Activated T-cell treated with anti-CD3 and anti-CD28 coated beads, Interleukin-2, amount 50 U/mL, for 72 hours (primary cell): Measurements from ENCODE around the gene CAPN7. TPM values are rescaled to one million over a fixed set of nuclear protein-coding genes. Genes with fewer than 3 reads are reported as not detected.
"Not testable (repeated sequence)": the region's sequence is repeated elsewhere in the genome, so short reads cannot be mapped to it uniquely, and the experiment has no call there.

Source experiments
- ATAC-seq, 2 donors: fragments of 150-1000 bp; cut with Tn5 transposase; replicated peaks in 1 of 2; 2 replicates each; pipeline ENCODE4 v1.10.0; 2021; ENCODE audit warnings: moderate library complexity in 2 of 2, mild to moderate bottlenecking in 1 of 2
- DNase-seq, 2 donors: peaks; one replicate each; pipeline ENCODE4 v3.0.0; 2021 to 2022; ENCODE audit warnings: mixed read lengths in 1 of 2
- H3K27ac Mint-ChIP-seq: one replicate; pipeline ENCODE4 v1.8.0; 2022; ENCODE audit warnings: mild to moderate bottlenecking, moderate library complexity, mixed read lengths
- H3K27me3 Mint-ChIP-seq: one replicate; pipeline ENCODE4 v1.8.0; 2022; ENCODE audit warnings: low read depth, mixed read lengths
- H3K36me3 Mint-ChIP-seq, 2 donors: one replicate each; pipeline ENCODE4 v1.8.0; 2022; ENCODE audit warnings: mixed read lengths in 2 of 2, mild to moderate bottlenecking in 1 of 2; ENCODE audit not compliant: insufficient read depth in 2 of 2
- H3K4me1 Mint-ChIP-seq: one replicate; pipeline ENCODE4 v1.8.0; 2022; ENCODE audit warnings: low read depth, mixed read lengths
- H3K4me3 Mint-ChIP-seq, 2 donors: one replicate each; pipeline ENCODE4 v1.8.0; 2022; ENCODE audit warnings: mild to moderate bottlenecking in 2 of 2, mixed read lengths in 2 of 2, moderate library complexity in 2 of 2
- H3K9me3 Mint-ChIP-seq, 2 donors: one replicate each; pipeline ENCODE4 v1.8.0; 2022; ENCODE audit warnings: mixed read lengths in 2 of 2
- total RNA-seq, 2 donors: library from RNA; stranded (reverse); gene quantifications; one replicate each; pipeline ENCODE4 v1.2.3, GENCODE V29; 2022

The CAPN7 gene
- total RNA-seq, 2 donors from 2014 or later, result 26.9 to 29.6 TPM

DNA sequence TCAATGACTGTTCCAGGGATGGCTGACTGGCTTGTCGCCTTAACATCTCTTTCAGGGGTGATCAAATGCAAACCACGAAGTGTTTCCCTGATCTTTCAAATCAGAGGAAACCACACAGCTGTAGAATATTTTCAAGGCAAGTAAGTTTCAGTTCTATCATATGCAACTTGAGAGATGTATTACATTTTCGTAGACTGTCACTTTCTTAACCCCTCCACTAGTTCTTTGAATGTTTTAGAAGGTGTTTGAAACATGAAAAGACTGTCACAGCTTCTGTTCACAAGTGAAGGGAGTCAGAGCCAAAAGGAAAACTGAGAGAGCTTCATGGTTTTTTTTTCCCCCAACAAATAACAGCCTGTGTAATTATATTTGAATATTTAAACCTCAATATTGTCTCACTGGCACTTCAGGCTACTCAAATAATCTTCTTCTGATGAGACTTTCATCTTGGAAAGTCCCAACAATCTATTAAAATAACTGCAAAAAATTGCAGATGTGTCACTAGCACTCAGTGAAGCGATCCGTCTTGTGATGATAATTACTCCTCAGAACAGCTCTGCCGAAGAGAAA is 25.9 kb upstream of the CAPN7 start:
- Mint-ChIP-seq H3K4me3 (peak overlapping the region; percentile 20 to 44), H3K9me3 (no peaks in the 10 kb centered on the region), H3K36me3 (no peaks in the 10 kb centered on the region), H3K27ac (peak overlapping the region; percentile 35), H3K27me3 (peaks cover 18% of the 10 kb centered on the region), H3K4me1 (peaks cover 13% of the 10 kb centered on the region)
- ATAC-seq (peak in 1 of 2 donors; percentile 40), DNase-seq (no peak)

- H3K4me1 Mint-ChIP-seq, result peaks cover 13% of the 10 kb centered on the region
- H3K9me3 Mint-ChIP-seq, result no peaks in the 10 kb centered on the region
- H3K27me3 Mint-ChIP-seq, result peaks cover 12% of the 10 kb centered on the region
- H3K27ac Mint-ChIP-seq, result no peak overlapping the region
- ATAC-seq (no peak), DNase-seq (no peak)
- no peak overlapping the region for H3K4me3 Mint-ChIP-seq
- H3K36me3 Mint-ChIP-seq, result no peaks in the 10 kb centered on the region
Measured at GRCh38 chr3:15181511-15181910, 24.5 kb upstream of the CAPN7 start.

DNA sequence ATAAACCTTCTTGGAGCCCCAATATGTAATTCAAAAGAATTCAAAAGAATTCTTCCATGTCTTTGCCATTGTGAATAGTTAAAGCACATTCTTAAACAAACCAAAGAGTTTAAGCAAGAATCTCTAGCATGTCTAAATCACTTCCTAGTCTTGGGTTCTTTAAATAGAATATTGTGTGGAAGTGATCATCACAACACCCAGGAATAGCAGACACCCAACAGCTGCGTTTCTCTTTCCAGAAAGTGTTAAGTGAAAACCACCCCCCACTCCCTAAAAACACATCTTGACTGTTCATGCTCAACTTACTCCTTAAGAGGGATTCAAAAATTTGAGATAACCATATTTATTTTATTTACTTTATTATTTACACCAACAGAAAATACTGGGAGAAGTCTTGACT is 24.1 kb upstream of the CAPN7 start:
- H3K4me3 Mint-ChIP-seq, result no peak overlapping the region
- peaks cover 13% of the 10 kb centered on the region for H3K4me1 Mint-ChIP-seq
- no peaks in the 10 kb centered on the region for H3K36me3 Mint-ChIP-seq
- H3K27ac Mint-ChIP-seq, result no peak overlapping the region
- H3K27me3 Mint-ChIP-seq, result peaks cover 13% of the 10 kb centered on the region
- no peak for DNase-seq
- no peaks in the 10 kb centered on the region for H3K9me3 Mint-ChIP-seq
- no peak for ATAC-seq

DNA sequence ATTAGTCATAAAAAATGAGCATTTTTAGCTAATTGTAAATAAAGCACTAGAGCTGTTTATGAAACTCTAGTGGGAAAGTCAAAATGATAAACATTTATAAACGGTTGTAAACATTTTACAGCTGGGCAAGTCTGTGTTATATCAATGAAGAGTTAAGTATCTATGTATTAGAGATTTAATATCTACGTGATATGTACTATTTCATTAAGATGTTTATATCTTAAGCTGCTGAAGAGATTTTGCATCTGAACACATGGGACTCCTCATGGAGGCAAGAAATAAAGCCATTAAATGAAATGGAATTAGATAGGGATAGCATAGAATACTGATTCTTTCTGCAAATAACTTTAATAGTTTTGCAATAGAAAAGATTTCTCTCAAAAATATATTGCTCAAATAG is 23.0 kb upstream of the CAPN7 start:
- ATAC-seq (no peak), DNase-seq (no peak)
- Mint-ChIP-seq H3K27ac (no peak overlapping the region), H3K4me3 (no peak overlapping the region), H3K4me1 (peaks cover 13% of the 10 kb centered on the region), H3K27me3 (peaks cover 13% of the 10 kb centered on the region), H3K9me3 (no peaks in the 10 kb centered on the region), H3K36me3 (no peaks in the 10 kb centered on the region)

DNA sequence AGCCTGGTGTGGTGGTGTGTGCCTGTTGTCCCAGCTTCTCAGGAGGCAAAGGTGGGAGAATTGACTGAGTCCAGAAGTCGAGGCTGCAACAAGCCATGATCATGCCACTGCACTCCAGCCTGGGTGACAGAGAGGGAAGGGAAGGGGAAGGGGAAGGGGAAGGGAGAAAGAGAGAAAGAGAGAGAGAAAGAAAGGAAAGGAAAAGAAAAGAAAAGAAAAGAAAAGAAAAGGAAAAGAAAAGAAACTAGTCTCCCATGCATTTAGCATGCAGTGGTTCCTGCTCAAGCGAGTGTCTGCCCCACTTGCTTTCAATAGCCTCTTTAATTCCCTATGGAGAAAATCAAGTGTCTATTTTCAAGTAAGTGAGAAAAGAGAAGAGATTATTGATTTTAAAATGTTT is 20.6 kb upstream of the CAPN7 start:
- H3K27ac Mint-ChIP-seq, result no peak overlapping the region
- peaks cover 3% of the 10 kb centered on the region for H3K4me1 Mint-ChIP-seq
- H3K27me3 Mint-ChIP-seq, result peaks cover 13% of the 10 kb centered on the region
- no peaks in the 10 kb centered on the region for H3K36me3 Mint-ChIP-seq
- H3K9me3 Mint-ChIP-seq, result no peaks in the 10 kb centered on the region
- ATAC-seq (no peak), DNase-seq (no peak)
- no peak overlapping the region for H3K4me3 Mint-ChIP-seq

GRCh38 chr3:15186101-15186476 is 20.0 kb upstream of the CAPN7 start:
- ATAC-seq (no peak), DNase-seq (no peak)
- no peak overlapping the region for H3K4me3 Mint-ChIP-seq

DNA sequence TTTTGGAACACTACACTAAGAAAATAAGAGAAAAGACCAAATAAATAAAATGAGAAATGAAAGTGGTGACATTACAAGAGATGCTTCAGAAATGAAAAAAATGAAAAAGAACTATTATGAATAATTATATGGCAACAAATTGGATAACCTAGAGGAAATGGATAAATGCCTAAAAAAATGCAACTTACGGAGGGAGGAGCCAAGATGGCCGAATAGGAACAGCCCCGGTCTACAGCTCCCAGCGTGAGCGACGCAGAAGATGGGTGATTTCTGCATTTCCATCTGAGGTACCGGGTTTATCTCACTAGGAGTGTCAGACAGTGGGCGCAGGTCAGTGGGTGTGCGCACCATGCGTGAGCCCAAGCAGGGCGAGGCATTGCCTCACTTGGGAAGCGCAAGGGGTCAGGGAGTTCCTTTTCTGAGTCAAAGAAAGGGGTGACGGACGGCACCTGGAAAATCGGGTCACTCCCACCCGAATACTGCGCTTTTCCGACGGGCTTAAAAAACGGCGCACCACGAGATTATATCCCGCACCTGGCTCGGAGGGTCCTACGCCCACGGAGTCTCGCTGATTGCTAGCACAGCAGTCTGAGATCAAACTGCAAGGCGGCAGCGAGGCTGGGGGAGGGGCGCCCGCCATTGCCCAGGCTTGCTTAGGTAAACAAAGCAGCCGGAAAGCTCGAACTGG is 19.4 kb upstream of the CAPN7 start:
- not testable (repeated sequence) for H3K4me3 Mint-ChIP-seq, H3K4me1 Mint-ChIP-seq, H3K9me3 Mint-ChIP-seq, ATAC-seq, H3K36me3 Mint-ChIP-seq, H3K27ac Mint-ChIP-seq, DNase-seq
- peaks cover 11% of the 10 kb centered on the region for H3K27me3 Mint-ChIP-seq

More at GRCh38 chr3:15186101-15186476, 20.0 kb upstream of the CAPN7 start:
- Mint-ChIP-seq H3K4me1 (no peaks in the 10 kb centered on the region), H3K36me3 (no peaks in the 10 kb centered on the region), H3K27ac (no peak overlapping the region), H3K9me3 (no peaks in the 10 kb centered on the region), H3K27me3 (peaks cover 13% of the 10 kb centered on the region)

DNA sequence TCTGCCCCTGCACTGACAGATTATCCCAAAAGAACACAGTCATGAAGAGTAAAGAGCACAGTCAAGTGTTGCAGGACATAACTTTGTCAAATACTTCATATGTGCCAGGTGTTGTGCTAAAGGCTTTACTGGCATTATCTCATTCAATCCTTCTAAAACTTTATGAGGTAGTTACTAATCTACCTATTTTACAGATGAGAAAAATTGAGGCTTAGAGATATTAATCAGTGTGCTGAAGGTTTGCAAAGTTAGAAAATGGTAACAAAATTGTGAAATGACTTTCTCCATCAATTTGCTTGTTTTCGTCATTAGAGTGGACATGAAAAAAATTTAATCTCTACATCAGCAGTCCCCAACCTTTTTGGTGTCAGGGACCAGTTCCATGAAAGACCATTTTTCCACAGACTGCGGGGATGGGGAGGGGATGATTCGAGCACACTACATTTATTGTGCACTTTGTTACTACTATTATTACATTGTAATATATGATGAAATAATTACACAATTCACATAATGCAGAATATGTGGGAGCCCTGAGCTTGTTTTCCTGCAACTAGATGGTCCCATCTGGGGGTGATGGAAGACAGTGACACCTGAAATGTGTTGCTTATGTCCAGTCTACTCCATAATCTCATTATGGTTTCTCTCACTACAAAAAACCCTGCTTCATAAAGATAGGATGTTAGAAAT is 8.6 kb upstream of the CAPN7 start:
- DNase-seq (no peak), ATAC-seq (no peak)
- Mint-ChIP-seq H3K4me1 (peaks cover 23% of the 10 kb centered on the region), H3K9me3 (no peaks in the 10 kb centered on the region), H3K4me3 (no peak overlapping the region), H3K27ac (no peak overlapping the region), H3K27me3 (no peaks in the 10 kb centered on the region), H3K36me3 (no peaks in the 10 kb centered on the region)

DNA sequence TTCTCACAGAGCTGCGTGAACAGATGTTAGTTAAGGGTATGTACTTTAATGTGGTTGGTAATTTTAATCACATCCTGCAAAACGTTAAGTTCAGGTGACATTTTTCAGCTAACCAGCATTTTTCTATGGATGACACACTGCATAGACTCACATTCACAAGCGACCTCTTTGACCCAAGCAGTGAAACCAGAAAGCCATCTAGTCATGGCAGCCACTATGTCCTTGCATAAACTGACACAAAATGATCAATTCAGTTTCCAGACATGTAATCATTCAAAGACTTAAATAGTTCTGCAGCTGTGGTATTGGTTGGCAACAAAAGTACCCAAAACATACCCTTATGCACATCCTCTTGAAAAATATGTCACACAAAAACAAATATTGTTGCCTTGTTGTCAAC is 7.4 kb upstream of the CAPN7 start:
- Mint-ChIP-seq H3K27me3 (no peaks in the 10 kb centered on the region), H3K9me3 (no peaks in the 10 kb centered on the region), H3K36me3 (no peaks in the 10 kb centered on the region), H3K4me1 (peaks cover 35% of the 10 kb centered on the region), H3K27ac (no peak overlapping the region), H3K4me3 (peak overlapping the region in 1 of 2 donors; percentile 44)
- DNase-seq, result peak; percentile 16 to 23
- peak; percentile 76 to 82 for ATAC-seq

DNA sequence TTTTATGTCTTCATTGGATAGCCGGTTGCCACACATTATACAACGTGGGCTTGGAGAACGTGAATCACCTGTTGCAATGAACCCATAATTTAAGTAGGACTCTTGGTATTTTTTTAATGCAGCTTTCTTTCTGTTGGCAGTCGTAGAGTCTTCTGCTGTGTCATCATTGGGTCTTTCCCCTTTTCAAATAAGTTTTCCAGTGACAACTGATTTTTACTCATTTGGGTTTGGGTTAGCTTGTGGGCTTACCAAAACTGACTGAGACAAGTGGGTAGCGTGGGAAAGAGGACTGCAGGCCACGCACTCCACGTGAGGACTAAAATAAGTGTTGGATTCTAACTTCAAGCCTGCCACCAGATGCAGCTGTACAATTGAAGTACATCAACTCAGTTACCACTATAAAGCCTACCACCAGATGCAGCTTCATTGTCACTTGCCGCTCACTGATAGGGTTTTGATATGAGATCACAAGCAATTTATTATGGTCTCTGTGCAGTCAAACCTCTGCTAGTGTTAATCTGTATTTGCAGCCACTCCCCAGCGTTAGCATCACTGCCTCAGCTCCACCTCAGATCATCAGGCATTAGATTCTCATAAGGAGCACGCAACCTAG is 6.4 kb upstream of the CAPN7 start:
- peak; percentile 41 to 46 for ATAC-seq
- Mint-ChIP-seq H3K4me1 (peaks cover 35% of the 10 kb centered on the region), H3K27me3 (no peaks in the 10 kb centered on the region), H3K27ac (peak overlapping the region; percentile 25), H3K4me3 (peak overlapping the region in 1 of 2 donors; percentile 44), H3K36me3 (no peaks in the 10 kb centered on the region), H3K9me3 (no peaks in the 10 kb centered on the region)
- DNase-seq, result peak; percentile 21 to 27

GRCh38 chr3:15204005-15204404 is 2.0 kb upstream of the CAPN7 start:
- ATAC-seq (no peak), DNase-seq (no peak)
- Mint-ChIP-seq H3K27me3 (no peaks in the 10 kb centered on the region), H3K27ac (no peak overlapping the region), H3K9me3 (no peaks in the 10 kb centered on the region), H3K36me3 (no peaks in the 10 kb centered on the region), H3K4me3 (no peak overlapping the region), H3K4me1 (peaks cover 43% of the 10 kb centered on the region)

DNA sequence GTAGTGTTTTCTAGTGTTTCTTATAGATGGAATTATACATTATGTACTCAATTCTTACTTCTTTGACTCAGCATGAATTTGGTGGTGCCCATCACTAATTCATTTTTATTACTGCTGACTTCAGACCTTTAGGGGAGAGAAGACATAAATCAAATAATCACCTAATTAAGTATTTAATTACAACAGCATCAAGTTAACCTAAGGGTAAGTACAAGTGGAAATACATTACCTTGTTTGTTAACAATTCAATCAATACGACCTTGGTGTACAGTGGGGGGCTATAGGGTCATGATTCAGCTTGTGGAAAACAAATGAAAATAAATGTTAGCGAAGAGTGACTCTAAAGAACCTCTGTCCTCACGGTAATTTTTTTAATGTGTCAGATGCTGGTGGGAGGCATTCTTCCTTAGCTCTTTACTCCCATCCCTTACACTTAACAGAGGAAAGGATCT is 538 bp upstream of the CAPN7 start:
- Mint-ChIP-seq H3K36me3 (peaks cover 0 to 5% of the 10 kb centered on the region in 2 donors), H3K9me3 (no peaks in the 10 kb centered on the region), H3K27ac (peak overlapping the region; percentile 89), H3K27me3 (no peaks in the 10 kb centered on the region), H3K4me1 (peaks cover 31% of the 10 kb centered on the region), H3K4me3 (peak overlapping the region; percentile 86 to 88)
- ATAC-seq (no peak), DNase-seq (no peak)
